NK-92 (cell line): Measurements from ENCODE around the gene HPN.
"Not testable (repeated sequence)": the region's sequence is repeated elsewhere in the genome, so short reads cannot be mapped to it uniquely, and the experiment has no call there.

Experiments used
- DNase-seq: peaks from one replicate; lab custom pipeline; 2025; ENCODE audit not compliant: unreplicated experiment; lab: John Stamatoyannopoulos, UW

Gene HPN

DNA sequence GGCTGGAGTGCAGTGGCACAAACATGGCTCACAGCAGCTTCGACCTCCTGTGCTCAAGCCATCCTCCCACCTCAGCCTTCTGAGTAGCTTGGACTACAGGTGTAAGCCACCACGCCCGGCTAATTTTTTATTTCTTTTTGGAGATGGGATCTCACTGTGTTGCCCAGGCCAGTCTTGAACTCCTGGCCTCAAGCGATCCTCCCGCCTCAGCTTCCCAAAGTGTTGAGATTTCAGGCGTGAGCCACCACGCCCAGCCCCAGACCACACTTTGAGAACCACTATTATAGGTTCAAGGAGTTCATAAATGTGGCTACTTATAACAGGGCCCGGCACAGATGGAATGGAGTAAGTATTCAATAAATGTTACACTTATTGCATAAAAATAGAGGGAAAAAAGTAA lies 14.5 kb upstream of the HPN start:
- no peak for DNase-seq

DNA sequence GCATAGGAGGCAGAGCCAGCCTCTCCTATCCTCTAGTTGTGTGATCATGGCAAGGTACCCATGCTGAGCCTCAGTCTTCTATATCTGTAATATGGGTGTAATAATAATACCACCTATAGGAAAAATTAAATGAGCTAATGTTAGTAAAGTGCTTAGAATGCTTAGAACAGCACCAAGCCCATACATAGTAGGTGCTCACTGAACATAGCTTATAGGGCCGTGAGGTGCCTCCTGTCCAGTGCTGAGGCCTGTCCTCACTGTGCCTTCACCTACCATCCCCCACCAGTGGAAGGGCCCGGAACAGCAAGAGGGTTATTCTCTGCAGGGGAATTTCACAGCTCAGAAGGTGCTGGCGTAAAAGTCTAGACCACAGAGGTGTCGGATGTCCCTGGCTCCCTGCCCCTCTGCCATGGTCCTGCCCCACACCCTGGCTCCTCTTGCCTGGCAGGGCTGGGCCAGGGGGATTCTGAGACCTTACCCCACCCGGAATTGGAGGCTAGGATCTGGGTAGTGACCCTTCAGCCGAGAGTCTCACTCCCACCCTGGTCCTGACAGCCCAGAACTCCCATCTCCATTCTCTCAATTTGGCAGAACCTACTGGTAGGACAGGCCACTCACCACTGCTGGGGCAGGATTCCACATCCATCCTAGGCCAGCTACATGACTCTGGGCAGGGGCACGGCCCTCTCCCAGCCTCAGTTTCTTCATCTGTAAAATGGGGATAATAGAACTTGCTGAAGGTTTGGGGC lies 13.5 kb upstream of the HPN start:
- DNase-seq = no peak

DNA sequence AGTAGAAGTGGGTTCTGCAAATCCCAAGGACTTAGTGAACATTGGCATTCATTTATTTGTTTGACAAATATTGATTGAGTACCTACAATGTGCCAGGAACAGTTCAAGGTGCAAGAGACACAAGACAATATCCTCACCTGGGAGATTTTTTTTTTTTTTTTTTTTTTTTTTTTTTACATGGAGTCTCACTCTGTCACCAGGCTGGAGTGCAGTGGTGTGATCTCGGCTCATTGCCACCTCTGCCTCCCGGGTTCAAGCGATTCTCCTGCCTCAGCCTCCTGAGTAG lies 13.0 kb upstream of the HPN start:
- DNase-seq = not testable (repeated sequence)

DNA sequence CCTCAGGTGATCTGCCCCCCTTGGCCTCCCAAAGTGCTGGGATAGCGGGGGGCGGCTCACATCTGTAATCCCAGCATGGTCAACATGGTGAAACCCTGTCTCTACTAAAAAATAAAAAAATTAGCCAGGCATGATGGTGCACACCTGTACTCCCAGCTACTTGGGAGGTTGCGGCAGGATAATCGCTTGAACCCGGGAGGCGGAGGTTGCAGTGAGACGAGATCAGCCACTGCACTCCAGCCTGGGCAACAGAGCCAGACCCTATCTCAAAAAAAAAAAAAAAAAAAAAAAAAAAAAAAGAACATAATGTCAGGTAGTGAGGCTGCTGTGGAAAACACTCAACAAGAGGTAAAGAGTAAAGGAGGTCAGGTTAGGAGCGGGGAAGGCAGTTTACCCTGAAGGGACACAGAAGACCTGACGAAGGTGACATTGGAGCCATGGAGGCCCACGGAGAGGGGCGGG lies 12.2 kb upstream of the HPN start:
- not testable (repeated sequence) for DNase-seq

DNA sequence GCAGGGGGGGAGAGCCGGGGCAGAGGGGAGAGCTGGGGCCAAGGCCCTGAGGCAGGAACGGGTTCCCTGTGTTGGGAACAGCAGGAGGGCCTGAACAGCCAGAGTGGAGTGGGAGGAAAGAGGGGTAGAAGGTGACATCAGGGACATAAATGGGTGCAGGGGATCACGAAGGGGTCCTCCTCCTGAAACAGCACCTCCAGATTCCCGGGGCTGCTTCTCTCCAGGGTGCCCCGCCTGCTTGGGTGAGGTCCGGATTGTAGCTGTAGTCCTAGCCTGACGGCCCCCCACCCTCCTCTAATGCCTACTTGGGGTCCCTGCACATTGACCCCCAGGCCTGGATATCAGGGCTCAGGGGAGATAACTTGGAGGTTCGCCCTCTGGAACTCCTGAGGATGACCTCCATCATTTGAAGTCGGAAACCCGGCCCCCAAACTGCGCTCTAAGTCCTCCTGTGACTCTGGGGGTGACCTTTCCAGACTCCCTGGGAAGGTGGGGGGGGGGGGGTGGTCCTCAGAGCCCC lies 11.7 kb upstream of the HPN start:
- no peak for DNase-seq

DNA sequence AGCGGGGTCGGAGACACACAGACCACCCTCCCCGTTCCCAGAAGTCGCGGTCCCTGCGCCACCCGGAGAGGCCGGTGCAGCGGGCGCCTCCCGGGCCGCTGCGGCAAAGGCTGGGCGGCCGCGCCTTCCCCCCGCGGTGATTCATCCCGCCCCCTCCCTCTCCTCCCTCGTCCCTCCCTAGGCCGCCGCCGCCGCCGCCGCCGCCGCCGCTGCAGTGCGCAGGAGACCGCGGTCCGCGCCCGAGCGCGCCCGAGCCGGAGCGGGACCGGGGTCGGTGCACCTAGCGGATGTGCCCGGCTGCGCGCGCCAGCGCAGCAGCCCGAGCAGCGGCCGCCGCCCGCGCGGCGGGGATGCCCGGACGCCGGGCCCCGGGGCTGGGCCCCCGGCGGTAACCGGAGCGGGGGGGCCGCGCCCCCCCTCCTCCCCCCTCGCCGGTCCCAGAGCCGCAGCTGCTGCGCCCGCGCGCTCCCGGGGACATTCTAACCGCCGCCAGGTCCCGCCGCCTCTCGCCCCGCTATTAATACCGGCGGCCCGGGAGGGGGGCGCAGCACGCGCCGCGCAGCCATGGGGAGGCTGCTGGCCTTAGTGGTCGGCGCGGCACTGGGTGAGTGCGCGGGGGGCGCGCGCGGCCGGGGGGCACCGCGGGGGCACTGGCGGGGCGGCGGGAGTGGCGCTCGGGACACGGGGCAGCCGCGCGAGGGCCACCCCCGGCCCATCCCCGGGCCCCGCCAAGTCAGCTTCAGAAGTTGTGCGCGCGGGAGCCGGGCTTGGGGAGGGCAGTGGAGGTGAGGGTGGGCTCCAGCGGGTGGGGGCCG lies 11.1 kb upstream of the HPN start, which contains the start of gene SCN1B:
Gene SCN1B (plus strand): TSS at position 214 of the 815 bp plus-strand sequence. CDS start 351 bp downstream, at position 565.
- no peak for DNase-seq

DNA sequence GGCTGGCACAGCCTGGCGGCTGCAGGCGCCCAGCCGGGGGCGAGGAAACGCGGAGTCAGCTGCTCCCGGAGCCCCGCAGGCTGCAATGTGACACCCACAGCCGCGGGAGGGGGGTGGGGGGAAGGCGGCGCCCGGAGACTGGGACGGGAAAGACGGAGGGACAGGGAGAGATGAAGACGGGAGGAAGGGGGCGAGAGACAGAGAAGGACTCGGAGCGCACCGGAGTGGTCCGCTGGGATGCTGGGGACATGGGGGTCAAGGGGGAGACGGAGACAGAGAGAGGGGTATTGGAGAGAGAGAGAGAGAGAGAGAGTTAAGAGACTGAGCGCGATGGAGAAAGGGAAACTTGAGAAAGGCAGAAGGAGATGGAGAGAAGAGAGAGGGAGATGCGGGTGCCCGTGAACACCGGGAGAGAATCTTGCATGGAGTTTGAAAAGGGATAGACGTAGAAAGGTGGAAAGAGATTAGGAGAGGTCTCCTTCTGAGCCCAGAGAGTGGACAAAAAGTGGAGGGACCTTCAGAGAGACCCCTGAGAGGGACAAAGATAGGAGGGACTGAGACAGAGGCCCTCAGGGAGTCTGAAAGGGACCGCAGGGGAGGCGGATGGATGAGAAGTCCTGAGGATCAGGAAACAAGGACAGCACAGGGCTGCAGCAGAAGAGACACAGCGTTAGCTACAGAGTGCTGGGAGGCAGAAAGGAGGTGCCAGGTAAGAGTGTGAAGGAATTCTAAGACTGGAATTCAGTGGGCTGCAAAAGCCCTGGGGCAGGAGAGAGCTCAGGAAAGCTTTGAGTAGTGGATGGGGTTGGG lies 10.2 kb upstream of the HPN start:
- no peak for DNase-seq

DNA sequence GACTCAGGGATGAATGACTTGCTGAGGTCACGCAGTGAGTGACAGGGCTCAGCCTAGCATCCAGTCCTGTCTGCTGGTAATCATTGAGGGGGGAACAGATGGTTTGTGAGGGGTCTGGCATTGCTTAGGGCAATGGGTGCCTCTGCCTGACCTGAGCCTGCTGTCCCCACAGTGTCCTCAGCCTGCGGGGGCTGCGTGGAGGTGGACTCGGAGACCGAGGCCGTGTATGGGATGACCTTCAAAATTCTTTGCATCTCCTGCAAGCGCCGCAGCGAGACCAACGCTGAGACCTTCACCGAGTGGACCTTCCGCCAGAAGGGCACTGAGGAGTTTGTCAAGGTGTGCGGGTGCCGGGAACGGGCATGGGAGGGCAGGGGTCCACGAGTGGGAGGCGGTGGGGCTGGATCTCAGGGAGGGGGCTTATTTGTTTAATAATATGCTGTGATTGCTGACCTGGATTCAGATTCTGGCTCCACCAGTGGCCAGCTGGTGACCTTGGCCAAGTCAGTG lies 9.1 kb upstream of the HPN start:
- DNase-seq = no peak

DNA sequence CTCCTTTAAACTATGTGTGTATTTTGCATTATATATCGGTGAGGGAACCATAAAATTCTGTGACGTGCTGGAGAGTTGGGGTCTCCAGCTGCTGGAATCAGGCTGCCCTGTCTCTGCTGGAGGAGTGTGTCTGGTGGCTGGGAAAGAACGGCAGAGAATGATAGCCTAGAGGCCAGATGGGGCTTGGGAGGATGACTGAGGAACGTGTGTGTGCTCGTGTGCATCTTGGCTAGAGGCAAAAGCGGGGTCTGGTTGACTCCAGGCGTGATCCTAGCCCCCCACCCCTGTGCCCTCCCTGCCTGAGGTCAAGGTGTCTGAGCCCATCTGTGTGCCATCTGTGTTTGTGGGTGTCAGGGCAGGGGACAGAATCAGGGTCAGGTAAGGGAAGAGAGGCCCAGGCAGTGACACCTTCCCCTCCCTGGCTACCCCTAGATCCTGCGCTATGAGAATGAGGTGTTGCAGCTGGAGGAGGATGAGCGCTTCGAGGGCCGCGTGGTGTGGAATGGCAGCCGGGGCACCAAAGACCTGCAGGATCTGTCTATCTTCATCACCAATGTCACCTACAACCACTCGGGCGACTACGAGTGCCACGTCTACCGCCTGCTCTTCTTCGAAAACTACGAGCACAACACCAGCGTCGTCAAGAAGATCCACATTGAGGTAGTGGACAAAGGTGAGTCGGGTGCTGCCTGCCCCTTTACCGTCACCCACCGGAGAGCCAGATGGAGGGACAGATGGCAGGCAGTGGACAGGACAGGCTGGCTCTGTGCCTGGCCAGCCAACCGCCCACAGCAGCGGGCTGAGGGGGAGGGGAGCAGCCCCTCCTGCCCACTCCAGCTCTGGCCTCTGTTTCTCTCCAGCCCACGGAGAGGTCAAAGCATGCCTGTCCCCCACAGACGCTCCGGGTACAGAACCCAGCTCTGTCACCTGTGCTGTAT lies 8.2 kb upstream of the HPN start:
- no peak for DNase-seq

DNA sequence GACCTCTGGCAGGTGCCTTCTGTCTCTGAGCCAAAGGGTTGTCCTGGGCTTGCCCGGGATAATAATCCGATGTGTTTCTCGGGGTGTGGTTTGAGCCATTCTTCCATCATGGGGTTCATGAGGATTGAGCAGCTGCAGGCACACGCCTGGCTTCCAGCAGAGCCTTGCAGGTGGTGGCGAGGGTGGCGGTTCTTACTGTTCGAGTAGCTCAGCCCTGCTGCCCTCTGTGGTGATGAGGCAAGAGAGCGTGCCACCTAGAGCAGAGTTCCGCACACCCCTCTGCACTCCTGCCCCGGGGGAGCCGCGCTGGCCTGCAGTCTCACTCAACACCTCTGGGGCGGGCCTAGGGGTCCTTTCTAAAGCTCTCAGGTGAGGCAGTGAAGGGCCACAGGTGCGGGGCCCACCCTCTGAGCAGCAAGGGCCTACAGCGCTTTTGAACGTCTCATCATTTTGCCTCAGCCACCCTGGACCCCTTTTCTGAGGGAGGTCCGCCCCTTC lies 7.5 kb upstream of the HPN start:
- no peak for DNase-seq

DNA sequence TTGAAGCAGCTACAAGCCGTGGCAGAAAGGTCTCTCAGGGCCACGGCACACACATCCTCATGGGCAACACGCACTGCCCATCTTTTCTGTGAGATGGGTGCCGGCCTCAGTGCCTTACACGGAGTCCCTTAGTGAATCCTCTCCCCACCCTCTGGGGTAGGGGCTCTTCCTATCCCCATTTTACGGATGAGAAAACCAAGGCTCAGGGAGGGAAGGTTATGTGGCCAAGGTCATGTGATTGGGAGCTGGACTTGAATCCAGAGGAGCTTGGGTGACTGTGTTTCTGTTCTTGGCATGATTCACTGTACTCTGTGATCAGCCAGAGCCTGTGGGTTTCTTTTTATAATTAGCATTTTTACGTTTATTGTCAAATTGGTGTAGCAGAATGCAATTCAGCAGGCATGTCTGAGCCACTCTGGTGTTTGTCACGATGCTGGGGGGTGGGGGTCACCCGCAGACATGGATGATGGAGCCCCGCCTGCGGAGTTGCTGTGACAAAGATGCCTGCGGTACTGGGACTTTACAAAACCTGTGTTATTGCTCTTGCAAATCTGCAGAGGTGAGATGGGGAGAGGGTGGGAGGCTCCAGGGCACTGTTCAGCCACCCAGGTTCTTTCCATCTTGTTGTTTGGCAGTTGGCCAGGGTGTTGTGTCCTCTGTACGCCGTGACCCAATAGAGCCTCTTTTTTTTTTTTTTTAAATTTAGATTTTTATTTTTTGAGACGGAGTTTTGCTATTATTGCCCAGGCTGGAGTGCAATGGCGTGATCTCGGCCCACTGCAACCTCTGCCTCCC lies 6.7 kb upstream of the HPN start:
- no peak for DNase-seq

DNA sequence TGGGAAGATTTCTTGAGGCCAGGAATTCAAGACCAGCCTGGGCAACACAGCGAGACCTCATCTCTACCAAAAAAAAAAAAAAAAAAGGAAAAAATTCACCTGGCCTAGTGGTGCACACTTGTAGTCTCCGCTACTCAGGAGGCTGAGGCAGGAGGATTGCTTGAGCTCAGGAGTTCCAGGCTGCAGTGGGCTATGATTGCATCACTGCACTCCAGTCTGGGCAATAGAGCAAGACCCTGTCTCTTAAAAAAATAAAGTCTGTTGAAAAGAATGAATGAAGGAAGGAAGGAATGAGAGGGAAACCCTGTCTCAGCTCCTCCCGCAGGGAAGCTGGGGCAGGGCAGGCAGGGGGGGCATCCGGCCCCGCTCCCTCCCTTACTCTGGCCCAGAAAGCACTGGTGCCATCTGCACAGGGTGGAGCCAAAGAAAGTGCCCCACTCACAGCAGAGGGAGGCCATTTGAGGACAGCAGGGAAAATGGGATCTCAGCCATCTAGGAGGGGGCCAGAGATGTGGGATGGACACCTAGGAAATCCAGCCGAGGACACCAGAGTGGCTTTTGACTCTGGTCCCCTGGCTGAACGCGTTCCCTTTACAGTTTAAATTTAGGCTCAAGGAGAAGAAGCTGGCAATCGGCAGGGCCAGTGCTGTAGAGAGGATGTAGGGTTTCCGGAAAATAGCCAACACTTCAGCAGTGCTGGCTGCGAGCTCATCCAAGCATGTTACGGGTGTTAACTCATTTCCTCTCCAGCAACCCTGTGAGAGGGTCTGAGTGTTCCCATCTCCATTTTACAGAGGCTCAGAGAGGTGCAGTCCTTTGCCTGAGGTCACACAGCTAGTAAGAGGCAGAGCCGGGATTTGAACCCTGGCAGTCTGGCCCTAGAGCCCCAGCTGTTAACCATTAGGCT lies 3.6 kb upstream of the HPN start:
- DNase-seq = no peak

DNA sequence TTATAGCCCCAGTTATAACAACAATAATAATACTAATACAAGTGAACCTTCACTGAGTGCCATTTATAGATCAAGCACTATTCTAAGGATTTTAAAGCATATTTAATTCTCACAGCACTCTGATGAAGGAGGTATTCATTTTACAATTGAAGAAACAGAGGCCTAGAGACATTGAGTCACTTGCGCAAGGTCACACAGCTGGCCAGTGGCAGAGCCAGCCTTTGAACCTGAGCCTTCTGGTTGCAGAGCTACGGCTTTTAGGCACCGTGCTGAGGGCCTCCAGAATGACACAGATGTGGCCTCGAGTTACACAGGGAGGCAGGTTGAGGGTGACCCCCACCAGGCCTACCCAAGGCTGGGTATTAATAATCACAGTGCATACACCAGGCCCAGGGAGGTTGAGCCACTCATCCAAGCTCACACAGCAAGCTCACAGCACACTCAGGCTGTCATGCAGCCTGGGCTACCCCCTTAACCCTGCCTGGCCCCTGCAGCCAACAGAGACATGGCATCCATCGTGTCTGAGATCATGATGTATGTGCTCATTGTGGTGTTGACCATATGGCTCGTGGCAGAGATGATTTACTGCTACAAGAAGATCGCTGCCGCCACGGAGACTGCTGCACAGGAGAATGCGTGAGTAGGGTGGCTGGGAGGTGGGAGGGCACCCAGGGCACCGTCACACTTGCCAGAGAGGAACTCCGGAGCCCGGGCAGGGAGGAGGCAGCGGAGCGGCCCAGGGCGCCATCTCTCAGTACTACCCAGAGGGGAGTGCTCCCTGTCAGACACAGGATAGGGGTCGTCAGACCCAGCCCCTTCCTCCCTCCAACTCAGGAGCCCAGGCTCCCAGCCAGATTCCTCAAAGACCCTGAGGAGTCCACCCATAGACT lies 2.7 kb upstream of the HPN start:
- no peak for DNase-seq

DNA sequence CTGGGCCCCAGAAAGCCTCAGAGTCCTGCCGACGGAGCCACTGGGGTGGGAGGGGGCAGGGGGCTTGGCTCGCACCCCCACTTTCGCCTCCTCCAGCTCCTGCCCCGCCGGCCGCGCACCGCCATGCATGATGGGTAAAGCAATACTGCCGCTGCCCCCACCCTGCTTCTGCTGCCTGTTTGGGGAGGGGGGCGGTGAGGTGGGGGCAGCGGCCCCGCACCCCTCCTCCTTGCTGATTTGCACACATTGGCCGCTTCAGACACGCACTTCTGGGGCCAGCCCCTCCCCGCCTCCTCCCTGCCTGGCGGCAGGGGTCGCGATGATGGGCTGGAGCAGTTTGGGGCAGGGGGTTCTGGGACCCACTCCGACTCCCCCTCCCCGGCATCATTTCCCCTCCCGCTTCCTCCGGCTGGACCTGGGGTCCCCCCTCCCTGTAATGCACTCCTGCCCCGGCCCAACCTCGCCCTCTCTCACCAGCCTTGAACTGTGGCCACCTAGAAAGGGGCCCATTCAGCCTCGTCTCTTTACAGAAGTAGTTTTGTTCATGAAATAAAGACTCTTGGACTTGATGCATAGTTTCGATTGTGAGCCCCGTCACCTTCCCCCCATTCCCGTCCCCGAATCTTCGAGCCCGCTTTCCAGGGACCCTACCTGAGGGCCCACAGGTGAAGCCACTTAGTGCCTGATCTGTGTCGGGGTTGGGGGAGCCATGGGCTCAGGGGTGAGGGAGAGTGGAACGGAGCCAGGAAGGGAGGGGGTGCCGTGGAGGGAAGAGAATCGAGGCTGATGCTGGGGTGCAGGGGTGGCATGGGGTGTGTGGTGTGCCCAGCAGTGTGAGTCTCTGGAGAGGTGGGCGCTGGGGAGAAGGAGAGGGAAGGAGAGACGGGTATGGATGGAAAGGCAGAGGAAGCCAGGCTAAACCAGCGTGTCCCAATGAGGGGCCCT lies 1.4 kb upstream of the HPN start:
- no peak for DNase-seq

DNA sequence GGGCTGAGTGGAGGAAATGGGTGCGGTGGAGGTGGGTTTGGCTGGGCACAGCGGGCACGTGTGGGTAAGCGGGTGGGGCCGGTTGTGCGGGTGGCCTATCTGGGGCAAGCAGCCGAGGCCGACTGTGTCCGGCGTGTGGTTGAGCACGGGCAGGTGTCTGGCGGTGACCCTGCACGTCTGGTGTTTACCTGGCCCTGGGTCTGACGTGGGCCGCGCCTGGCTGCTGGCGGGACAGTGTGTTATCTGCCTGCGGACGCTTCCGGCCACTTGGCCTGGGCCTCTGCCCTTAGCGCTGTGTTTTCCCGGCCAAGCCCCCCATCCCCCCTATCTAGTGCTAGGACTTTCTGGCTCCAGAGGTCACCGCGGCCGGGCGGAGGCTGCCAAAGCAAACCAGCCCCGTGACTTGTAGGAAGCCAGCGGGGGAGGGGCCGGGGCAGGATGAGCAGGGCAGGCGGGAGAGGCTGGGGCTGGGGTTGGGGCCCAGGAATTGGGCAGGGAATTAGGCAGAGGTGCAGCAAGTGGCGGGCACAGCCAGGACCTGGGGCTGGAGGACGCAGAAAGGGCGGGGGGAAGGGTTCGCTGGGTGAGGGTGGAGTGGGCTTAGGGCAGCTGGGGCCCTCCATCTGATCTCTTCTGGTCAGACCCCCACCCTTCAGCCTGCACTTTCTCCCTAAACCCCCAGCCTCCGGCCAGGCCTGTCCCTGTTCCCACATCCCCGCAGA lies 534 bp upstream of the HPN start:
- no peak for DNase-seq
